A673 (cell line): ENCODE data around the gene TNFRSF14. TPM values are rescaled to one million over a fixed set of nuclear protein-coding genes. Genes with fewer than 3 reads are reported as not detected.

Source experiments
- BruUV-seq: library from RNA; stranded (reverse); fragments of 400-500 nt; replicated peaks from 2 replicates; lab custom pipeline; 2021; lab: Mats Ljungman, UMichigan
- CTCF ChIA-PET: fragments of 300-600 bp; sonication (Branson Sonifier 250); formaldehyde crosslinking; loops from one replicate; lab custom pipeline; 2022; ENCODE audit warnings: antibody characterized with exemption; lab: Charles Lee
- POLR2A ChIA-PET: fragments of 300-600 bp; sonication (Branson Sonifier 250); formaldehyde crosslinking; loops from one replicate; lab custom pipeline; 2022; ENCODE audit warnings: antibody characterized with exemption; ENCODE audit not compliant: low non-redundant PET; lab: Charles Lee
- DNase-seq: peaks from one replicate; pipeline ENCODE4 v3.0.0-alpha.2; 2015; ENCODE audit warnings: low spot score
- H3K27ac ChIP-seq: fragments of 200-600 bp; sonication (generic); 2 replicates; pipeline ENCODE4 v1.5.1; 2016; ENCODE audit warnings: mixed run types, low read depth, mild to moderate bottlenecking, mixed read lengths, antibody characterized with exemption, low read length; ENCODE audit not compliant: poor library complexity, severe bottlenecking
- H3K27me3 ChIP-seq: fragments of 200-600 bp; sonication (generic); replicated peaks from 2 replicates; pipeline ENCODE4 v1.6.1; 2017; ENCODE audit warnings: mixed run types, low read depth, mild to moderate bottlenecking, mixed read lengths, antibody characterized with exemption, low read length; ENCODE audit not compliant: insufficient read depth, poor library complexity
- H3K36me3 ChIP-seq: fragments of 200-600 bp; sonication (generic); 2 replicates; pipeline ENCODE4 v1.6.1; 2016; ENCODE audit warnings: mixed run types, mild to moderate bottlenecking, mixed read lengths, antibody characterized with exemption, low read length; ENCODE audit not compliant: insufficient read depth, poor library complexity, severe bottlenecking
- H3K4me1 ChIP-seq: fragments of 200-600 bp; sonication (generic); 2 replicates; pipeline ENCODE4 v1.6.1; 2017; ENCODE audit warnings: mixed run types, mild to moderate bottlenecking, mixed read lengths, antibody characterized with exemption, low read length; ENCODE audit not compliant: insufficient read depth, poor library complexity, severe bottlenecking
- H3K4me3 ChIP-seq: fragments of 200-600 bp; sonication (generic); 2 replicates; pipeline ENCODE4 v1.5.1; 2016; ENCODE audit warnings: low read depth, mixed run types, mild to moderate bottlenecking, mixed read lengths, low read length; ENCODE audit not compliant: poor library complexity, severe bottlenecking
- H3K9me3 ChIP-seq: fragments of 200-600 bp; sonication (generic); 2 replicates; pipeline ENCODE4 v1.6.1; 2016; ENCODE audit warnings: mixed run types, low read depth, mild to moderate bottlenecking, mixed read lengths, antibody characterized with exemption, low read length; ENCODE audit not compliant: poor library complexity, severe bottlenecking
- EZH2 ChIP-seq: fragments of 200-600 bp; sonication (generic); IDR thresholded peaks from 2 replicates; pipeline ENCODE4 v1.6.1; 2017; ENCODE audit warnings: borderline replicate concordance, low read depth, mild to moderate bottlenecking, mixed read lengths, antibody characterized with exemption, low read length; ENCODE audit not compliant: poor library complexity, severe bottlenecking
- intact Hi-C: fragments of 100-400 bp; cut with micrococcal nuclease; formaldehyde crosslinking; loops from one replicate; pipeline ENCODE4 v1.10.0; 2022; ENCODE audit not compliant: unreplicated experiment
- total RNA-seq: library from RNA; stranded (reverse); gene quantifications from 2 replicates; pipeline ENCODE4 v1.2.3, GENCODE V29; 2021
- TF ChIP-seq, protein P1 (sequence below): fragments of 300-800, 200-600 bp; sonication (generic); conservative IDR thresholded peaks from 2 replicates; pipeline ENCODE4 v1.5.1; 2017; ENCODE audit warnings: low read depth, mild to moderate bottlenecking, antibody characterized with exemption, low read length, moderate library complexity, mixed read lengths

TNFRSF14 gene
- total RNA-seq, 1 experiment from 2014 or later = 4.6 TPM

DNA sequence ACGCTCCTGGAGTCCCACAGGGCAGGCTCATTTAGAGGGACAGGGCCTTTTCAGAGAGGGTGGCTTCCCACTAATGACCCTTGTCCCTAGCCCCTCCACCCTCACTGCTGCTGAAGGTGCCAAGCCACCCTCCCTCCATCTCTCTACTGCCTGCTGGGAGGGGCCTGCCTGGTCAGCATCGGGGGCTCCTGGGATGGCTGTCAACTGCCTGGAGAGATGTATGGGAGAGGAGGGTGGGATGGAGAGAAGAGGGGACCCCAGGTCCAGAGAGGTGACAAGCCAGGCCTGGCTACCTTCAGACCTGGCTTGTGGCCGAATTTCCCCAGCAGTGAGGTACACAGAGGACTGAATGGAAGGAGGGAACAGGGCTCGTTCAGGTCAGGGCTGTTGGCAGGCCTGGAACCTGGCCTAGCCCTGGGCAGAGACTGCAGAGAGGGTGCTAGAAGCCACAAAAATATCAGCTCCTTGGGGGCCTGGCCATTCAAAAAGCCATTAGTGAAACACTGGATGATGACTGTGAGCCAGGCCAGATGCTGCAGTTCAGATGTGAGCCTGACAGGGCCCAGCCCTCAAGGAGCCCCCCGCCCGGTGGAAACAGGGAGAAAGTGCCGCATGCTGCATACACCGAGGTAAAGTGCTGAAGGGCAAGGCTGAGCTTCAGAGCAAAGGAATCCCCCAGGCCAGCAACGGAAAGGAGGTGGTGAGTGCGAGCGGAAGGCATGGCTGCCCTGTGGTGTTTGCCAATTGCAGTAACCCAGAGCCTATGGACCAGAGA lies 56.6 kb downstream of the TNFRSF14 start:
- TF ChIP-seq, protein P1, sequence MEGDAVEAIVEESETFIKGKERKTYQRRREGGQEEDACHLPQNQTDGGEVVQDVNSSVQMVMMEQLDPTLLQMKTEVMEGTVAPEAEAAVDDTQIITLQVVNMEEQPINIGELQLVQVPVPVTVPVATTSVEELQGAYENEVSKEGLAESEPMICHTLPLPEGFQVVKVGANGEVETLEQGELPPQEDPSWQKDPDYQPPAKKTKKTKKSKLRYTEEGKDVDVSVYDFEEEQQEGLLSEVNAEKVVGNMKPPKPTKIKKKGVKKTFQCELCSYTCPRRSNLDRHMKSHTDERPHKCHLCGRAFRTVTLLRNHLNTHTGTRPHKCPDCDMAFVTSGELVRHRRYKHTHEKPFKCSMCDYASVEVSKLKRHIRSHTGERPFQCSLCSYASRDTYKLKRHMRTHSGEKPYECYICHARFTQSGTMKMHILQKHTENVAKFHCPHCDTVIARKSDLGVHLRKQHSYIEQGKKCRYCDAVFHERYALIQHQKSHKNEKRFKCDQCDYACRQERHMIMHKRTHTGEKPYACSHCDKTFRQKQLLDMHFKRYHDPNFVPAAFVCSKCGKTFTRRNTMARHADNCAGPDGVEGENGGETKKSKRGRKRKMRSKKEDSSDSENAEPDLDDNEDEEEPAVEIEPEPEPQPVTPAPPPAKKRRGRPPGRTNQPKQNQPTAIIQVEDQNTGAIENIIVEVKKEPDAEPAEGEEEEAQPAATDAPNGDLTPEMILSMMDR = no peak
- no peak for TF ChIP-seq EZH2
- Histone ChIP-seq H3K4me3 (no peak overlapping the region), H3K4me1 (peaks cover under 1% of the 10 kb centered on the region), H3K27ac (no peak overlapping the region), H3K36me3 (no peaks in the 10 kb centered on the region), H3K9me3 (no peaks in the 10 kb centered on the region), H3K27me3 (no peaks in the 10 kb centered on the region)
- no peak for DNase-seq
- BruUV-seq = no TSS peak
- POLR2A ChIA-PET = no interaction called here
- CTCF ChIA-PET = no interaction called here
- intact Hi-C loops = no loop called here

Other genes starting within 250 kb of the TNFRSF14 start
- 24.7 and 29.8 TPM in 2 replicates for gene MORN1, start 164.8 kb upstream of the TNFRSF14 start, total RNA-seq
- 152 and 154 TPM in 2 replicates for gene RER1, start 164.5 kb upstream of the TNFRSF14 start, total RNA-seq
- gene PEX10, start 143.8 kb upstream of the TNFRSF14 start, total RNA-seq = 27.6 and 28.0 TPM in 2 replicates
- gene PLCH2, start 80.1 kb upstream of the TNFRSF14 start, total RNA-seq = 0.13 TPM in 1 of 2 replicates, not detected in the other
- 45.6 and 53.6 TPM in 2 replicates for gene PANK4, start 29.8 kb upstream of the TNFRSF14 start, total RNA-seq
- not detected in 2 replicates for gene HES5, start 26.1 kb upstream of the TNFRSF14 start, total RNA-seq
- 34.8 and 41.0 TPM in 2 replicates for gene PRXL2B, start 30.4 kb downstream of the TNFRSF14 start, total RNA-seq
- not detected in 2 replicates for gene MMEL1, start 76.6 kb downstream of the TNFRSF14 start, total RNA-seq
- 0.84 and 1.5 TPM in 2 replicates for gene TTC34, start 245.3 kb downstream of the TNFRSF14 start, total RNA-seq